Nucleus accumbens (tissue), 56 donors: Measurements from ENCODE around the gene TPTE.
"Not testable (repeated sequence)": the region's sequence is repeated elsewhere in the genome, so short reads cannot be mapped to it uniquely, and the experiment has no call there.

ENCODE experiments used
- DNase-seq, 56 donors: peaks; one replicate each; lab custom pipeline; 2025; lab: John Stamatoyannopoulos, UW

Gene TPTE

GRCh38 chr21:10616061-10616460 is 94.7 kb downstream of the TPTE start:
- DNase-seq: not testable (repeated sequence)

DNA sequence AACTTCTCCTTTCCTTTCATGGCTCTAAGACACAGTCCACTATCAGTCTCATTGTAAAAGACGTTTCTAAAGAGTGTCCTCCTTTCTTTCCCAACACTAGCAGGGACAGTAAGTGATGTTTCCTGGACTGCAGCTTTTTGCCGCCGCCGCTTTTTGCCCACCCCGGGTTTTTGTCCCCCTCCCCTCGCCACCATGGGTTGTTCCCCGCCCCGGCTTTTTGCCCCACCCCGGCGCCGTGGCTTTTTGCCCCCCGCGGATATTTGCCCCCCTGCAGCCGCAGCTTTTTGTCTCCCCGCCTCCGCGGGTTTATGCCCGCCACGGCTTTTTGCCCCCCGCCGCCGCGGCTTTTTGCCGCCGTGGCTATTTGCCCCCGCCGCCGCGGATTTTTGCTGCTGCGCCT is 95.2 kb downstream of the TPTE start:
- no peak for DNase-seq

- DNase-seq: not testable (repeated sequence)
Observed at GRCh38 chr21:10617133-10617752, 95.9 kb downstream of the TPTE start.

DNA sequence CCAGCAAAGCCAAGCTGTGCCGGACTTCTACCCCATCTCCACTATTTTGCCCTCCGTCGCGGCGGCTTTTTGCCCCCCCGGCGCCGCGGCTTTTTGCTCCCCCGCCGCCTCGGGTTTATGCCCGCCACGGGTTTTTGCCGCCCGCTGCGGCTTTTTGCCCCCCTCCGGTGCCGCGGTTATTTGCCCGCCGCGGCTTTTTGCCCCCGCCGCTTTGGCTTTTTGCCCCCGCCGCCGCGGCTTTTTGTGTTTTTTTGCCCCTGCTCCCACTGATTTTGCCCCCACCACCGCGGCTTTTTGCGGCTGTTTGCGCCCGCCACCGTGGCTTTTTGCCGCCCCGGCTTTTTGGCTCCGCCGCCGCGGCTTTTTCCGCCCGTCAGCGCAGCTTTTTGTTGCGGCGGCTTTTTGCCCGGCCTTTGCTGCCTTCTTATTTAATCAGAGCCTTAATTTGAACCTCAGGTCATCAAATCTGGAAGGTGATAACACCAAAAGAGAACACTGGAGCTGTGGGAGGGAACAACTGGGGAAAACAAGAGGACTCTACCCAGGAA is 106.0 kb downstream of the TPTE start:
- DNase-seq: no peak

- DNase-seq: not testable (repeated sequence)
Observed at GRCh38 chr21:10629239-10629638, 107.9 kb downstream of the TPTE start.

DNA sequence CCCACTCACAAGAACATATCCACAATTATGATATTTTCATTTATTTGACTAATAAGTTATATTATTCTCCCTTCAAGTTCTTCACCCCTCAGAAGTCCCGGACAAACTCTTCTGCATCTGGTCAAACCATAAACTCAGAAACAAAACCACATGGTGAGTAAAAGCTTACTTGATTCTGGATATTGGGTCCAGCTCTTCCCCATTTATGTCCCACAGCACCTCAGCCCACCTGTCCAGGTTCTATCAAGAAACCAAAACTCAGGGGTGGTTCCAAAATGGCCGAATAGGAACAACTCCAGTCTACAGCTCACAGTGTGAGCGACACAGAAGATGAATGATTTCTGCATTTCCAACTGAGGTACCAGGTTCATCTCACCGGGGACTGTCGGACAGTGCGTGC is 109.4 kb downstream of the TPTE start:
- not testable (repeated sequence) for DNase-seq

GRCh38 chr21:10631316-10631715 is 109.9 kb downstream of the TPTE start:
- not testable (repeated sequence) for DNase-seq

GRCh38 chr21:10638144-10638543 is 116.8 kb downstream of the TPTE start:
- DNase-seq: not testable (repeated sequence)

DNA sequence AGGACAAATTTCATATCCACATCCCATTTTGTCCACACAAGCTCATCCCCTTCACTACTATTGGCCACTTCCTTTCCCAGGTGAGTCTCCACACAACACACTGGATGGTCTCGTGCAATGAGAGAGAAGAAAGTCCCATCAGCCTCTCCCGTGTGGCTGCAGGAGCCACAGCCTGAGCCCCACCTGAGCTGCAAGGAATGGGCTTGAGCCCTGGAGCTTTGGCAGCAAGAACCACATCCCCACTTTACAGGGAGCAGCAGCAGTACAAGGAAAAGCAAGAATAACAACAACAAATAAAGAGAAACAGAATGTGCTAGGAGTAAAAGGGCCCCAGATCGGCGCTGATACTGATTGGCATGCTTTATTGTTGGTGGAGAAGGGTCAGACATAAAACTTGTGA is 117.7 kb downstream of the TPTE start:
- no peak for DNase-seq

GRCh38 chr21:10639746-10640145 is 118.4 kb downstream of the TPTE start:
- not testable (repeated sequence) for DNase-seq

DNA sequence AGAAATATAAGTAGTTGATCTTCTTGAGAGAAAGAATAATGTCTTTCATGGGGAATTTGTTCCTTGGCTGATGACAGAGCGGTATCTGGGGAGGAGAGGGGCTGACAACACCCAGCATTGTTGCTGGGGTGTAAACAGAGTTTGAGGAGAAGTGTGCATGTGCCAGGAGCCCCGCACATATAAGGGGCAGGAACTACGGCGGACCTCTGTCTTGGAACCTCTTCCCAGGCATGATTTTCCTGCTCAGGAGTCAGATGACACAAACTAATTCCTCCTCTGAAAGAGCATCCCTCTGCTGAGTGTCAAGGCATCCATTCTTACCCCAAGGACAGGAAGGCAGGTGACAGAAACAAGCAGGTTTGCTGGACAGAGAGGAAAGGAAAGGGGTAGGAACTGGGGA is 119.1 kb downstream of the TPTE start:
- no peak for DNase-seq

DNA sequence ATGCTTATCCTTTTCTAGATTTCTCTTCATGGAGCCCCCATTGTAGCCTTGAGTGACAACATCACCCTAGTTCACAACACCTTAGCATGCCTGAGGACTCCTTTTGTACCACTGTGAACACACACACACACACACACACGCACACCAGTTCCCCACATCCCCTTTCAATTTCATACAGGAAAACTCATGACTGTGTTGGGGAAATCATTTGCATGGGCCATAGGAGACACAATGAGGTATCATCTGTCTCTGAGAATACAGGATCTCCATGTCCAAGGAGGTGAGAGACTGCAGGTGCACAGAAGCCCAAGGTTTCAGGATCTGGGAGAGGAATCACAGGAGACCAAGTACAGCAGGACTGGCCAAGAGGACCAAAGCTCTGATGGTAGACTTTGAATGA is 119.7 kb downstream of the TPTE start:
- no peak for DNase-seq

GRCh38 chr21:10645667-10646066 is 124.3 kb downstream of the TPTE start:
- DNase-seq: not testable (repeated sequence)

DNA sequence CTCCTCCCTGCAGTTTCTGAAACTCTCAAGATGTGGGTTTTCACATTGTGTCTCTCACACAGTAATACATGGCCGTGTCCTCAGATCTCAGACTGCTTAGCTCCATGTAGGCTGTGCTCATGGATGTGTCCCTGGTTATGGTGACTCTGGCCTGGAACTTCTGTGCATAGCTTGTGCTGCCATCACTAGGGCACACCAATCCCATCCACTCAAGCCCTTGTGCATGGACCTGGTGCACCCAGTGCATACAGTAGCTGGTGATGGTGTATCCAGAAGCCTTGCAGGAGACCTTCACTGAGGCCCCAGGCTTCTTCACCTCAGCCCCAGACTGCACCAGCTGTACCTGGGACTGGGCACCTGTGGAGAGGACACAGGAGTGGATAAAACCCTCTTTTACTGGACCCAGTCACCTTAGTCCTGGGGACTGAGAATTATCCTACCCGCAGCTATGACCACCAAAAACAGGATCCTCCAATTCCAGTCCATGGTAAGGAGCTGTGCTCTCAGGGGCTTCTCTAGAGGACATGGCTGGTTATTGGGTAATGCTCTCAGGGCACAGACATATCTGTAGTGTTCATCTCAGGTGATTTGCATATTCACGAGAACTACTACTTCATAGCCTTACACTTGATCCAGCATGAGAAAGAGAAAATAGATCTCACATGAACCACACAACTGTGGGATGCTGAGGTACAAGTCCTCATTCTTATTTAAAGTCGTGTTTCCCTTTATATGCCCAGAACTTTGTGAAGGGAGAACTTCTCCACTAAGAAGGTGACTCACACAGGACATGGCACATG is 128.2 kb downstream of the TPTE start:
- DNase-seq: not testable (repeated sequence)

GRCh38 chr21:10650297-10650696 is 128.9 kb downstream of the TPTE start:
- DNase-seq: not testable (repeated sequence)
